Measurements from ENCODE around the gene CSNK1G2. TPM values are rescaled to one million over a fixed set of nuclear protein-coding genes. Genes with fewer than 3 reads are reported as not detected.
A peak's percentile ranks its signal among the peaks of the same experiment; 100 is the strongest.

Gene CSNK1G2
- total and polyA plus RNA-seq, 2 of the 13 experiments (the other 11 are each of a cell fraction or from before 2014, with no cell fraction given), result 53.8 to 72.5 TPM

- TF ChIP-seq CENPBD1 (CRISPR knock-in tag; IDR thresholded peaks at IDR 0.05; ENCODE audit: borderline replicate concordance, low read depth) (no peak), RARG (CRISPR knock-in tag; IDR thresholded peaks at IDR 0.05; ENCODE audit: low read depth) (no peak), CERS6 (CRISPR knock-in tag; IDR thresholded peaks at IDR 0.05) (no peak), ZBTB49 (CRISPR knock-in tag; IDR thresholded peaks at IDR 0.05; ENCODE audit: borderline replicate concordance) (no peak), ZNF720 (CRISPR knock-in tag; IDR thresholded peaks at IDR 0.05) (no peak), SIN3A (IDR thresholded peaks at IDR 0.05; ENCODE audit: borderline replicate concordance, low read depth, low read length) (peak; percentile 24; the same call in 1 of the 2 replicates), CREBL2 (CRISPR knock-in tag; IDR thresholded peaks at IDR 0.05; ENCODE audit: borderline replicate concordance) (no peak), GATAD2A (CRISPR knock-in tag; IDR thresholded peaks at IDR 0.05) (0 out of 2 replicates have a peak, but pooled peaks have one; percentile 33), FOXP1 (IDR thresholded peaks at IDR 0.05) (no peak), FOXP1 (CRISPR knock-in tag; IDR thresholded peaks at IDR 0.05) (no peak), ZBTB33 (CRISPR knock-in tag; IDR thresholded peaks at IDR 0.05) (peak; percentile 99), ZNF260 (CRISPR knock-in tag; IDR thresholded peaks at IDR 0.05; ENCODE audit: borderline replicate concordance, low read depth) (no peak), ZHX2 (IDR thresholded peaks at IDR 0.05; ENCODE audit: low read depth) (peak; percentile 46; the same call in 1 of the 2 replicates), ZHX2 (CRISPR knock-in tag; IDR thresholded peaks at IDR 0.05; ENCODE audit: borderline replicate concordance) (no peak), STAG1 (CRISPR knock-in tag; IDR thresholded peaks at IDR 0.05) (peak; percentile 60), ZFY (CRISPR knock-in tag; IDR thresholded peaks at IDR 0.05) (peak; percentile 21; the same call in 1 of the 2 replicates), HNRNPLL (IDR thresholded peaks at IDR 0.05; ENCODE audit: low read depth, low read length, poor library complexity, severe bottlenecking) (peak; percentile 19)
Measured at GRCh38 chr19:1945899-1946298, 4.9 kb downstream of the CSNK1G2 start (continued).
